Activated naive CD4-positive, alpha-beta T cell treated with anti-CD3 and anti-CD28 coated beads for 36 hours (primary cell): ENCODE measurements around the gene KLHL22. TPM values are rescaled to one million over a fixed set of nuclear protein-coding genes. Genes with fewer than 3 reads are reported as not detected.

Source experiments
- CTCF ChIA-PET: fragments of 350-600 bp; sonication (Branson Sonifier 250); formaldehyde crosslinking; loops from one replicate; lab custom pipeline; 2021; ENCODE audit warnings: antibody characterized with exemption; lab: Charles Lee
- DNase-seq: peaks from one replicate; pipeline ENCODE4 v3.0.0-alpha.2; 2020
- H3K27ac Mint-ChIP-seq: one replicate; pipeline ENCODE4 v1.8.0; 2021; ENCODE audit warnings: mild to moderate bottlenecking, mixed read lengths
- H3K27me3 Mint-ChIP-seq: one replicate; pipeline ENCODE4 v1.8.0; 2021; ENCODE audit warnings: low read depth, mixed read lengths
- H3K36me3 Mint-ChIP-seq: one replicate; pipeline ENCODE4 v1.8.0; 2021; ENCODE audit warnings: low read depth, mixed read lengths
- H3K4me1 Mint-ChIP-seq: one replicate; pipeline ENCODE4 v1.8.0; 2021; ENCODE audit warnings: low read depth, mixed read lengths
- H3K4me3 Mint-ChIP-seq: one replicate; pipeline ENCODE4 v1.8.0; 2021; ENCODE audit warnings: mild to moderate bottlenecking, moderate library complexity, mixed read lengths
- H3K9me3 Mint-ChIP-seq: one replicate; pipeline ENCODE4 v1.8.0; 2021; ENCODE audit warnings: mixed read lengths
- intact Hi-C: fragments of 100-400 bp; cut with micrococcal nuclease; formaldehyde crosslinking; loops from one replicate; pipeline ENCODE4 v1.15.1; 2023
- total RNA-seq, 2 experiments: library from RNA; stranded (reverse); gene quantifications; one replicate each; pipeline ENCODE4 v1.2.3, GENCODE V29; 2021

KLHL22 gene
- total RNA-seq, 2 experiments from 2014 or later, result 10.1 to 11.7 TPM

DNA sequence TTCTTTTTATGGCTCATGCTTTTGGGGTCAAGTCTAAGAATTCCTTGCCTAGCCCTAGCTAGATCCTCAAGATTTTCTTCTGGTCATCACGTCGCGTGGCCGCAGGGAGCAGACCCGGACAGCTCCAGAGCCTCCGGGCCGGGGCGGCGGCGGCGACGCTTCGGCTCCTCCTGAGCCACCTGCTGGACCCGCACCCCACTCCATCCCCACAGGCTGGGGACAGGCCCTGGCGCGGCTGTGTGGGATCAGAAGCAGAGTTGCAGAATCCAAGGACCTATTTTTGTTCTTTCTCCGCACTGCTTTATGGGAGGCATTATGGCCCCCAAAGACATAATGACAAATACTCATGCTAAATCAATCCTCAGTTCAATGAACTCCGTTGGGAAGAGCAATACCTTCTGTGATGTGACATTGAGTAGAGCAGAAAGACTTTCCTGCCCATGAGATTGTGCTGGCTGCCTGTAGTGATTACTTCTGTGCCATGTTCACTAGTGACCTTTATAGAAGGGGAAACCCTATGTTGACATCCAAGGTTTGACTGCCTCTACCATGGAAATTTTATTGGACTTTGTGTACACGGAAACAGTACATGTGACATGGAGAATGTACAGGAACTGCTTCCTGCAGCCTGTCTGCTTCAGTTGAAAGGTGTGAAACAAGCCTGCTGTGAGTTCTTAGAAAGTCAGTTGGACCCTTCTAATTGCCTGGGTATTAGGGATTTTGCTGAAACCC is 45.6 kb downstream of the KLHL22 start:
- H3K4me3 Mint-ChIP-seq, result no peak overlapping the region
- intact Hi-C loops, result no loop called here
- peaks cover 5% of the 10 kb centered on the region for H3K4me1 Mint-ChIP-seq
- no peak for DNase-seq
- H3K36me3 Mint-ChIP-seq, result peaks cover 2% of the 10 kb centered on the region
- no peaks in the 10 kb centered on the region for H3K9me3 Mint-ChIP-seq
- no peak overlapping the region for H3K27ac Mint-ChIP-seq
- no peaks in the 10 kb centered on the region for H3K27me3 Mint-ChIP-seq
- CTCF ChIA-PET, result no interaction called here

DNA sequence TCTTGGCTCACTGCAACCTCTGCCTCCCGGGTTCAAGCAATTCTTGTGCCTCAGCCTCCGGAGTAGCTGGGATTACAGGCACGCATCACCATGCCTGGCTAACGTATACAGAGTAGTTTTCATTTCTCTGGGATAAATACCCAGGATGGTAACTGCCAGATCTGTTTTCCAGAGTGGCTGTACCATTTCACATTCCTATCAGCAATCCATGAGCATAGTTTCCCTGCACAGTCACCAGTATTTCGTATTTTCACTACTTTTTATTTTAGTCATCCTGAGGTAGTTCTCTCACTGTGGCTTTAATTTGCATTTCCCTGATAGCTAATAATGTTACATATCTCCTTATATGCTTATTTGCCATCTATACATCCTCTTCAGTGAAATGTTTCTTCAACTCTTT is 47.0 kb downstream of the KLHL22 start:
- Mint-ChIP-seq H3K36me3 (peaks cover 6% of the 10 kb centered on the region), H3K9me3 (no peaks in the 10 kb centered on the region), H3K27ac (no peak overlapping the region), H3K4me1 (peaks cover 5% of the 10 kb centered on the region), H3K27me3 (no peaks in the 10 kb centered on the region), H3K4me3 (no peak overlapping the region)
- no peak for DNase-seq
- CTCF ChIA-PET, result no interaction called here
- intact Hi-C loops, result no loop called here

DNA sequence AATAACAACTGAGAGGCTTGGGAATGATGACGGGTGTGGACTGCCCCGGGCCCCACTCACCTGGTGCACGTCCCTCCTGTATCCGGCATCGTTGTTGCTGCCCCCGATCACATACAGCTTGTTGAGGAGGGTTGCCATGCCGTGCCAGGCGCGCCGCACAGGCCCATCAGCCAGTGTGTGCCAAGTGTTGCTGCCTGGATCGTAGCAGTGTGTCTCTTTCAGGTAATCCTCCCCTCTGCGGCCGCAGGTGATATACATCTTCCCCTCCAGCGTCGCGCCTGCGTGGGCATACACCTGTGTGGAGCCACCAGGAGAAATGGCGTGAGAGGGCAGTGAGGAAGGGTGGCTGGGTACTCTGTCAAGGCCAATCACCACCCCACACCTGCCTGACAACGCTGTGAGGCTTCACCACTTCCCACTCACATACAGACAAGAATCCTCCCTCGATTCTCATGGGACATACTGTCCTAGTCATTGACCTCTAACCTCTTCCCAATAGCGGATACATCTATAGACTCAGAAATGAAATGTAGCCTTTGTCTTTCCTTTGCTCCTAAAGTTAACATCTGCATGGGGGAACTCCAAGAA is 49.1 kb downstream of the KLHL22 start:
- no peak overlapping the region for H3K4me3 Mint-ChIP-seq
- no peaks in the 10 kb centered on the region for H3K27me3 Mint-ChIP-seq
- peaks cover 5% of the 10 kb centered on the region for H3K4me1 Mint-ChIP-seq
- CTCF ChIA-PET, result no interaction called here
- no peaks in the 10 kb centered on the region for H3K9me3 Mint-ChIP-seq
- H3K27ac Mint-ChIP-seq, result no peak overlapping the region
- peaks cover 10% of the 10 kb centered on the region for H3K36me3 Mint-ChIP-seq
- DNase-seq, result no peak
- intact Hi-C loops, result no loop called here

DNA sequence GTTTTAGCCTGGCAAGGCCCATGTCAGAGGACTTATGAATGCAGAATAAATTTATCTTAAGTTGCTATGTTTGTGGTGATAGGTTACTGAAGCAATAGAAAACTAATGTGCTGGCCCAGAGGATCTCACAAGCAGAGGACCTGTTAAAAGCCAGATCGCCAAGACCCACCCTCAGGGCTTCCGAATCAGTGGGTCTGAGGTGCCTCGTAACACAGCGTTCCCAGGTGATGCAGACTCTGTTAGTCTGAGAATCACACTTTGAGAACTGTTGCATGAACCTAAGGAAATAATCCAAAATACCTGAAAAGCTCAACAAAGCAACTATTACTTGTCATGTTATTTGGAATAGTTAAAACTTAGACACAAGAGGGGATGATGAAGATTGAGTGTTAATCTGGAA is 51.3 kb downstream of the KLHL22 start:
- intact Hi-C loops, result no loop called here
- no peaks in the 10 kb centered on the region for H3K27me3 Mint-ChIP-seq
- peaks cover 10% of the 10 kb centered on the region for H3K36me3 Mint-ChIP-seq
- no peak overlapping the region for H3K27ac Mint-ChIP-seq
- peaks cover 5% of the 10 kb centered on the region for H3K4me1 Mint-ChIP-seq
- no peak overlapping the region for H3K4me3 Mint-ChIP-seq
- DNase-seq, result no peak
- CTCF ChIA-PET, result interaction anchor here (1.0 kb wide), 1 partner anchor 13 kb away, joined by 3 read pairs; no protein-coding TSS in a partner anchor
- H3K9me3 Mint-ChIP-seq, result no peaks in the 10 kb centered on the region

DNA sequence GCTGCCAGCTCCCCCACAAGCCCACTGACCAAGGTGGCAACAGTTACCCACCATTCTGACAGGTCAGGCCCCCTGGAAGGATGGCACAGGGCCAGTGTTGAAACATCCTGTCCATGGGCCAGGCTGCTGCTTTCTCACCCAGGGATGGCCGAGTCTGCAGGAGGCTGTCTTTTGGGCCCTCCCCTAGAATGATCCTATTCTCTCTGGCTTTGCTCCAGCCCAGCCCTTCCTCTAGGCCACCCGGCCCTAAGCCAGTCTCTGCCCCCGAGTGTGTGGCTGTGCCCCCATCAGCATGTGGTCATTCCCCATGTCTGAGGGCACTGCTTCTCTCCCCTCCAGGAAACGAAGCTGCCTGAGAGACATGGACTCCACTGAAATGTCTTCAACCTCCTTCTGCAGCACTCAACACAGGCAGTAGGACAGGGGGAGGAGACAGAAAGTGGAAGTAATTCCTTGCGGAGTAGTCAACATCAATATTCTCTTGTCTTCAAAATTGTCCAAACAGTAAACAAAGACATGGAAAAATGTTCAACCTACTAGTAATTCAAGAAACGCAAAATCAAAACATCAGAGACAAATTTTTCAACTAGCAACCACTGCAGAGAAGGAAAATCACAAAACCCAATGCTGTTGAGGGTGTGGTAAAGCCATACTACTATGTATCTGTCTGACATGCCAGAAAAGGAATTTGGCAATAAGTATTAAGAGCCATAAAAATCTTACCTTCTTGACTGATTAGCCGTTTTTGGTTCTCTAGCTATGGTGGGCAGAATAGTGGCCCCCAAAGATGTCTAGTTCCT is 52.9 kb downstream of the KLHL22 start:
- Mint-ChIP-seq H3K9me3 (no peaks in the 10 kb centered on the region), H3K27ac (no peak overlapping the region), H3K27me3 (peaks cover 7% of the 10 kb centered on the region), H3K36me3 (peaks cover 10% of the 10 kb centered on the region), H3K4me1 (no peaks in the 10 kb centered on the region), H3K4me3 (no peak overlapping the region)
- intact Hi-C loops, result no loop called here
- DNase-seq, result no peak
- CTCF ChIA-PET, result no interaction called here

DNA sequence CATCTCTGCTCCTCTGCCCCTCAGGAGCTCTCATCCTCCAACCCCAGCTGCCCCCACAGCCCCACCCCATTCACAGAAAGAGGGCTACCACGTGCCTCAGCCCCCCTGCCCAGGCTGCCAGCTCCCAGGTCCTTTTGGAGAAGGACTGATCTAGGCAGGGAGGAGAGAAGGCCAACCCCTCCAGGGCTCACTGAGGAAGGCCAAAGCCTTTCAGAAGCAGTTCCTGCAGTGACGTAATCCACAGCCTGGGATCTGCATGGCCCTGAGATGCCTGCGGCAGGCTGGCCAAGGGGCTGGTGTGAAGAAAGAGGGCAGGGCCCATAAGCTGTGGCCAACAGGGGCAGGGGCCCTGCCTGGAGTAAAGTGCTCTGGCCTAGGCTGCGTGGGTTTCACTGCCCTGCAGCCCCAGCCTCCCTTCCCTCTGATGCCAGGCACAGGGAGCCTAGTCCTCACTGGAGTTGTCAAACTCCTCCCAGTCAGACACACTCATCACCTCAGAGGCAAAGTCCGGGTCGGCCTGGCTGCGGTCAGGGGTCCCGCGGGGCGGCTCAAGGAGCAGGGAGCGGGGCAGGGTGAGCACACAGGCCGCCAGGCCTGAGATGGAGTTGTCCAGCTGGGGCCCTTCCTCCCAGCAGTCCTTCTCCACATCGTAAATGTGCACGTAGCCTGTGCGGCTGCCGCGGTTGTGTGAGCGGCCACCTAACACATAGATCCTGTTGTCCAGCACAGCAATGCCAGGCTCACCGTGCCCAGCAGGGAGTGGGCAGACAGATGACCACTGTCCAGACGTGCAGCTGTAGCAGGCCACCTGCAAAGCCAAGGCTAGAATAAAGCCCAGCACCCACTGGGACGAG is 53.7 kb downstream of the KLHL22 start:
- H3K27me3 Mint-ChIP-seq, result peaks cover 13% of the 10 kb centered on the region
- no peak for DNase-seq
- intact Hi-C loops, result no loop called here
- CTCF ChIA-PET, result interaction anchor here (0.9 to 1.3 kb wide), 2 partner anchors 12 to 23 kb away, joined by 3 read pairs; no protein-coding TSS in a partner anchor
- H3K9me3 Mint-ChIP-seq, result no peaks in the 10 kb centered on the region
- H3K4me3 Mint-ChIP-seq, result no peak overlapping the region
- no peak overlapping the region for H3K27ac Mint-ChIP-seq
- peaks cover 6% of the 10 kb centered on the region for H3K4me1 Mint-ChIP-seq
- H3K36me3 Mint-ChIP-seq, result peaks cover 10% of the 10 kb centered on the region

DNA sequence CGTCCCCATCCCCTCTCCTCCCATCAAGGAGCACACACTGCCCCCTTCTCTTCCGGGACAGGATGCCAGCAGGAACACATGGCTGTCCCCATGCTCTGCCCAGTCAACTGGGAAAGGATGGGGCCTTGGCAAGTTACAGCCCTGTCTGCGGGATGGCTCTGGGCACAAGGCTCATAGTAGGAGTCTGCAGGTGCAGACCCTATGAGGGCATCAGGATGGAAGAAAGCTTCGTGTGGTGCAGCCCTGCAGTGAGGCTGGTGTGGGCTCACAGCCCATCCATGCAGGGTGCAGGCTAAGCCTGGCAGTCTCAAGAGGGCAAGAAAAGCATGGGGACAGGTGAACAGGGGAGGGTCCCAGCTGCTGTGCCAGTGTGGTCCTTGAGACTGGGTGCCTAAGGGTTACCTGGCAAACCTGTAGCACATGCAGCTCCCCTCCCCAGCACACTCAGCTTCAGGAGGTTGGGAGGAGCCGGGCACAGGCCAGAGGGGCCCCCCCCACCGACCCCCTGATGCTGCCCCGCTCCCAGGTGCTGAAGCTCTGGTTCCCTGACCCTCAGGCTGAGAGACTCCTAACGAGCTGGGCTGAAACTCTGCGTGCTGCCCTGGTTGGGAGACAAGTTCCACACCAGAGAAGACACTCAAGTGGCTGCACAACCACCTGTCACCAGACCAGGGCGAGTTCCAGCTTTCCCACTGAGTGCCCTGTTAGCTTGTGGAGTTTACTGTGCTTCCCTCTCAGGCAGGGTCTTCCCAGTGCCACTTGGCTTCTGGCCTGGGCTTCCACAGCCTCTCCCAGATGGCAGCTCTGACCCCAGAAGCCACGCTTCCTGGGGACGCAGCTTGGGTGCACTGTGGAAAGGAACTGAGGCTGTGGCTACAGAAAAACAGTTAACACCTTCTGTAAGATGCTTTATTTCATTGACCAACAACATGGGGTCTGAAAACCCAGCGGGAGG is 54.7 kb downstream of the KLHL22 start:
- CTCF ChIA-PET, result interaction anchor here (0.9 to 1.3 kb wide), 2 partner anchors 11 to 22 kb away, joined by 3 read pairs; no protein-coding TSS in a partner anchor
- H3K4me1 Mint-ChIP-seq, result peaks cover 10% of the 10 kb centered on the region
- H3K27ac Mint-ChIP-seq, result no peak overlapping the region
- intact Hi-C loops, result no loop called here
- H3K4me3 Mint-ChIP-seq, result no peak overlapping the region
- peaks cover 18% of the 10 kb centered on the region for H3K27me3 Mint-ChIP-seq
- no peaks in the 10 kb centered on the region for H3K9me3 Mint-ChIP-seq
- peaks cover 8% of the 10 kb centered on the region for H3K36me3 Mint-ChIP-seq
- no peak for DNase-seq

DNA sequence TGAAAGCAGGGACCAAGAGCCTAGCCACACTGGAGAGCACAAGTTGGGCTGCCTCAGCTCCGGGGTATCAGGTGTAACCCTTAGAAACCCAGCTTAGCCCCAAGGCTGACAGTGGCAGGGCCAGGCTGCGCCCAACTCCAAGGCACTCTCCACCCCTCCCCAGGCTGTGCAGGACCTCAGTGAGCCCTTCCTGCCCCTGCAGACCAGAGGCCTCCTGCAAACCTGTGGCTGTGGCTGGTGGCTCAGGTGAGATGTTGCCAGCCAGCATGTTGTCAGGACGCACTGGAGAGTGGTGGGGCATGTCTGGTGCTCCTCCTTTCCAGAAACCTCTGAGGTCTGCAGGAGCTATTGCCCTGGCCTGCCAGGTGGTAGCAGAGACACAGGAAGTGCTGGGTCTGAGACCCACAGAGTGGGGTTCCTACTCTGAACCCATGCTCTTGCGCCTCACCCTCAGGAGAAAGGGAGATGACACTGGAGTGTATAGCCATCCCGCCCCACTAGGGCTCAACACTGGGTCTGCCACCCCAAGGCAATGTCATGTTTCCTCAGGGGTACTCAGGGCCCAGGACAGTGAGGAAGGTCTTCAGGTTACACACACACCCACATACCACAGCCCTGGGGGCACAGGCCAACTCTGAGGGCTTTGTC is 55.5 kb downstream of the KLHL22 start:
- no peak overlapping the region for H3K4me3 Mint-ChIP-seq
- intact Hi-C loops, result no loop called here
- CTCF ChIA-PET, result no interaction called here
- H3K27ac Mint-ChIP-seq, result no peak overlapping the region
- H3K27me3 Mint-ChIP-seq, result peaks cover 25% of the 10 kb centered on the region
- H3K9me3 Mint-ChIP-seq, result no peaks in the 10 kb centered on the region
- H3K36me3 Mint-ChIP-seq, result peaks cover 8% of the 10 kb centered on the region
- H3K4me1 Mint-ChIP-seq, result peaks cover 11% of the 10 kb centered on the region
- no peak for DNase-seq

DNA sequence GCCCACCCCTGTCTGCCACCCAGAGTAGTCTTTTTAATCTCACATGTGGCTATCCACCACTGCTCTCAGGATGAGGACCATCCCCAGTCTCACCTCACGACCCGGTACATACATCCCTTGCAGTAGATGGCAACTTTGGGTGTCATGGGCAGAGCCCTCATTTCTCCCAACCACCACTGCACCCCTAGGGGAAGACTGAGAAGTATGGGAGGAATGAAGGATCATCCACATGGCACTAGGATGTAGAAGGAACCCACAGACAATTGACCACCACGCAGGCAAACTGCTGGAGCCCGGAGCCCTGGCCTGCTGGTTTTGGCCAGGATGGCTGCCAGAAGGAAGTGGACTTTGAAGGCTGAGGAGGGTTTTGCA is 56.1 kb downstream of the KLHL22 start:
- Mint-ChIP-seq H3K9me3 (no peaks in the 10 kb centered on the region), H3K36me3 (peaks cover 8% of the 10 kb centered on the region), H3K4me1 (peaks cover 11% of the 10 kb centered on the region), H3K4me3 (no peak overlapping the region), H3K27ac (no peak overlapping the region), H3K27me3 (peaks cover 30% of the 10 kb centered on the region)
- DNase-seq, result no peak
- intact Hi-C loops, result no loop called here
- CTCF ChIA-PET, result no interaction called here

DNA sequence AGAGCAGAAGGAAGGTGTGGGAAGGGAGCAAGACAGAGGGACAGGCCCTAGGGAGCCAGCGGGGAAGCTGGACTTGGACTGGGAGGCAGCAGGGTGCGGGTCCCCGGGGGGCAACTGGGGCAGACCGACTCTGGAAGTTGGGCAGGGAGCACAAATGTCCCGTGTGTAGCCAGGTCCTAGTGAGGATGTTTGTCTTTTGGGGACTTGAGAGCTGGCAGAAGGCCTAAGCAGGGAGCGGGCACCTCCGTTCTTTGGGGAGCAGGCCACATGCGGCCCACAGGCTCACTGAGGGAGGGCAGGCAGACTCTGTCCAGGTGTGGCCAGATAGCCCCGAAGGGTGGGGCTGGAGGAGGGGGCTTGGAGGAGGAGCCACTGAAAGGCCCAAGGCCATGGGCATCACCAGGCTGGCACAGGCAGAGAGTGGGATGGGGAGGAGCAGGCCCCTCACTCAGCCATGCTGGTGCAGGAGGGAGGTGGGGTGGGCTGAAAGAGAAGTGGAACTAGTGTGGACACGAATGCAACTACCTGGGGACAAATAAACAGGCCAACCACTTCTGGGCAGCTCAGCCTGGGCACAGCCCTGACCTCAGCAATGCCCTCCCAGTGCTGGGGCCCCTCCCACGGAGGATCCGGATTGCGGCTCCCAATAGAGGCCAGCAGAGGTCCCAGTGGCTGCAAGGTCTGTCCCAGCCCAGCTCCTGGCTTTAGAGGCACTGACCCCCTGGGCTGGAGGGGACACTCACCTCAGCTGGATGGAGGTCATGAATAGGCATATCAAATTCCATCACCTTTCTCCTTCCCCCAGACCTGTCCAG is 56.7 kb downstream of the KLHL22 start:
- Mint-ChIP-seq H3K9me3 (no peaks in the 10 kb centered on the region), H3K27ac (no peak overlapping the region), H3K4me3 (no peak overlapping the region), H3K27me3 (peaks cover 34% of the 10 kb centered on the region), H3K36me3 (peaks cover 4% of the 10 kb centered on the region), H3K4me1 (peaks cover 11% of the 10 kb centered on the region)
- CTCF ChIA-PET, result no interaction called here
- intact Hi-C loops, result no loop called here
- no peak for DNase-seq
